Ovary (tissue), 9 donors: Measurements from ENCODE around the gene RBBP7. TPM values are rescaled to one million over a fixed set of nuclear protein-coding genes. Genes with fewer than 3 reads are reported as not detected.

Source experiments
- DNase-seq, 5 donors: peaks; one replicate each; pipeline ENCODE4 v3.0.0-alpha.2; 2019 to 2020
- H3K27ac ChIP-seq, 2 donors: fragments of 200-600 bp; one replicate each; pipeline versions ENCODE4 v1.5.1 to v1.8.0; 2019 to 2022
- H3K27me3 ChIP-seq: fragments of 200-600 bp; one replicate; pipeline ENCODE4 v1.8.0; 2022
- H3K36me3 ChIP-seq: fragments of 200-600 bp; sonication (generic); one replicate; pipeline ENCODE4 v1.5.1; 2019
- H3K4me1 ChIP-seq: one replicate; pipeline ENCODE4 v1.8.1; 2013; ENCODE audit warnings: mild to moderate bottlenecking, moderate library complexity; ENCODE audit not compliant: insufficient read depth
- H3K4me3 ChIP-seq: fragments of 200-600 bp; sonication (generic); one replicate; pipeline ENCODE4 v1.5.1; 2017
- H3K9me3 ChIP-seq, 2 donors: fragments of 200-600 bp in 1 of 2; sonication (generic) in 1 of 2; one replicate each; pipeline versions ENCODE4 v1.5.1 to v1.8.1; 2013 to 2019; ENCODE audit warnings: mild to moderate bottlenecking in 1 of 2, moderate library complexity in 1 of 2
- EP300 ChIP-seq: sonication (generic); formaldehyde crosslinking; IDR thresholded peaks from one replicate; pipeline ENCODE4 v1.6.1; 2017; ENCODE audit warnings: antibody characterized with exemption
- POLR2A ChIP-seq: fragments of 450-650 bp; IDR thresholded peaks from one replicate; pipeline ENCODE4 v1.6.1; 2017; ENCODE audit warnings: antibody characterized with exemption, mild to moderate bottlenecking, moderate library complexity
- WGBS, 3 donors: extraction: QIAGEN DNeasy Blood & Tissue Kit in 1 of 3; methylation state at CpG; one replicate each; pipeline versions ENCODE4 v1.1.5 to v1.1.7; 2013 to 2017; 5-methylcytosine and 5-hydroxymethylcytosine counted together
- intact Hi-C, 4 donors: fragments of 100-400 bp; cut with DNase I; formaldehyde crosslinking; loops; one replicate each; pipeline versions ENCODE4 v1.11.0 to v1.15.1; 2022 to 2023
- polyA plus RNA-seq, 2 donors: library from polyadenylated mRNA; stranded (reverse); fragments of 200-250 nt in 1 of 2; fragments of 350-450 nt in 1 of 2; fragmentation: Illumina TruSeq in 1 of 2; extraction: RNeasy Lipid Tissue Mini Kit (QIAGEN cat#74804) in 1 of 2; gene quantifications; one replicate each; pipeline ENCODE4 v1.2.3, GENCODE V29; 2013 to 2014
- total RNA-seq, 7 donors: library from RNA; depleted of rRNA in 2 of 7; stranded (reverse); fragments of >200 nt in 2 of 7; fragmentation: NEBNext Ultra II Directional in 3 of 7; extraction: Animal tissue kit (Norgen Biotek cat#: 25700) in 3 of 7; gene quantifications; one replicate each; pipeline versions ENCODE4 v1.1.0 to v1.2.4, GENCODE V29; 2016 to 2023
- TF ChIP-seq, protein P1 (sequence below), 3 donors: fragments of 450-650 bp in 2 of 3; fragments of 200-600 bp in 1 of 3; IDR thresholded peaks; one replicate each; pipeline versions ENCODE4 v1.5.1 to v1.8.0; 2016 to 2022; ENCODE audit warnings: antibody characterized with exemption in 3 of 3, mild to moderate bottlenecking in 1 of 3
- donor health status: DM: no; HTN: no; CAD: no; lungs with moderate emphysema.
- donor health status: DM: no; HTN: no; CAD: no.
- donor health status: Bipolar disorder and iron deficiency.
- donor health status: DM: yes; HTN: yes; CAD: no.
- donor health status: DM: no; HTN: no; CAD: no.
- donor health status: DM: yes; HTN: yes; CAD: no.

RBBP7 gene
- total and polyA plus RNA-seq, 9 donors, result 101 to 258 (median 188) TPM

DNA sequence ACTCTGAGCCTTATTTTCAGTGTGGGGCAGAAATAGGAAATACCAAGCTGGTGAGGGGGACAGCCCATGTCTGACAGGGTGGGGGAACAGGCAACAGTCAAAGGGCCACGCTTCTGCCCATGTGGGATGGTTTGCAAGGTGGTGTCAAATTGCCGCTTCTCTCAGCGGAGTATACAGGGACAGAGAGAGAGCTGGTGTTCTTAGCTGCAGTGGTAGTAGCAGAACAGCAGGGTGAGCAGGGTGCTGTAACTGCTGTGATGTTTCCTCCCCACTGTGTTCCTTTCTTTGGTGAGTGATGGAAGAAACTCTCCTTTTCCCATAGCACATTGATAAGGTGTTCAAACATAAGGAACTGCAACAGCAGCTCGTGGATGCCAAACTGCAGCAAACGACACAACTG is 37.9 kb downstream of the RBBP7 start:
- Histone ChIP-seq H3K9me3 (no peaks in the 10 kb centered on the region), H3K27me3 (no peaks in the 10 kb centered on the region), H3K4me3 (no peak overlapping the region), H3K4me1 (no peaks in the 10 kb centered on the region), H3K27ac (peak overlapping the region in 1 of 2 donors; percentile 5), H3K36me3 (no peaks in the 10 kb centered on the region)
- intact Hi-C loops, result no loop called here
- DNase-seq, result no peak
- TF ChIP-seq POLR2A, result no peak
- TF ChIP-seq EP300, result no peak
- TF ChIP-seq, protein P1, sequence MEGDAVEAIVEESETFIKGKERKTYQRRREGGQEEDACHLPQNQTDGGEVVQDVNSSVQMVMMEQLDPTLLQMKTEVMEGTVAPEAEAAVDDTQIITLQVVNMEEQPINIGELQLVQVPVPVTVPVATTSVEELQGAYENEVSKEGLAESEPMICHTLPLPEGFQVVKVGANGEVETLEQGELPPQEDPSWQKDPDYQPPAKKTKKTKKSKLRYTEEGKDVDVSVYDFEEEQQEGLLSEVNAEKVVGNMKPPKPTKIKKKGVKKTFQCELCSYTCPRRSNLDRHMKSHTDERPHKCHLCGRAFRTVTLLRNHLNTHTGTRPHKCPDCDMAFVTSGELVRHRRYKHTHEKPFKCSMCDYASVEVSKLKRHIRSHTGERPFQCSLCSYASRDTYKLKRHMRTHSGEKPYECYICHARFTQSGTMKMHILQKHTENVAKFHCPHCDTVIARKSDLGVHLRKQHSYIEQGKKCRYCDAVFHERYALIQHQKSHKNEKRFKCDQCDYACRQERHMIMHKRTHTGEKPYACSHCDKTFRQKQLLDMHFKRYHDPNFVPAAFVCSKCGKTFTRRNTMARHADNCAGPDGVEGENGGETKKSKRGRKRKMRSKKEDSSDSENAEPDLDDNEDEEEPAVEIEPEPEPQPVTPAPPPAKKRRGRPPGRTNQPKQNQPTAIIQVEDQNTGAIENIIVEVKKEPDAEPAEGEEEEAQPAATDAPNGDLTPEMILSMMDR (IDR thresholded peaks at IDR 0.05), result no peak
- 68 to 74% (median 73%) methylated on average over 5 of the region's 5 CpGs for WGBS, 3 donors

DNA sequence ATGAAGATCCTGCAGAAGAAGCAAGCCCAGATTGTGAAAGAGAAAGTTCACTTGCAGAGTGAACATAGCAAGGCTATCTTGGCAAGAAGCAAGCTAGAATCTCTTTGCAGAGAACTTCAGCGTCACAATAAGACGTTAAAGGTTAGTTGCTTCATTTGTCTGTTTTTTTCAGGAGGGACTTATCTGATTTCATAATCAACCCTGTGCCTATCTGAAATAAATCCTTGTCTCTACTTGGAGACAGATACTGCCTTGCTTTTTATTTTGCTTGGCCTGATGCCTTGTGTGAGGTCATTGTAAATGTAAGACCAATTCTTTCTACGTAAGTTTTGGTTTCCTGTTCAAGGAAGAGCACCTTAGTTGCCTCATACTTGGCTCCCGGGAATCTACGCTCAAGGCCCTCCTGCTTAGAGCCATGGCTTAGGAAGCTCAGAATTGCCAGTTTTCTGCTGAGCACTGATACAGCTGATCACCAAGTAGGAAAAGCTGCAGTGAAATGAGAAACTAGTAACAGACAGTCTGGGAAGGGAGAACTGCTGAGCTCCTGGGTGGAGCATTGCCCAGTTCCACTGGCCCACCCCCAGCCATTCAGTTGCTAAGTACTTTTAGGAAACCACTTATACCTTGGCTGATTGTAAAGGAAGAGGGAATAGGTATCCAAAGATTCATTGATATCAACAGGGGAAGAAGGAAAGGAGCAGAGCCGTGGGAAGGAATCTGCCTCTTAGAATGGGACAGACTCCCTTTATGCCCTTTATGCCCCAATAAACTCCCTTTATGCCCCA is 41.8 kb downstream of the RBBP7 start:
- intact Hi-C loops, result no loop called here
- Histone ChIP-seq H3K9me3 (no peaks in the 10 kb centered on the region), H3K36me3 (no peaks in the 10 kb centered on the region), H3K27ac (peak overlapping the region in 1 of 2 donors; percentile 68), H3K4me3 (no peak overlapping the region), H3K27me3 (no peaks in the 10 kb centered on the region), H3K4me1 (no peaks in the 10 kb centered on the region)
- peak in 3 of 5 donors; percentile 40 to 76 (median 64) for DNase-seq
- WGBS, 3 donors, result 52 to 73% (median 57%) methylated on average over 6 of the region's 6 CpGs
- no peak for TF ChIP-seq EP300
- TF ChIP-seq, protein P1 (IDR thresholded peaks at IDR 0.05), result no peak
- no peak for TF ChIP-seq POLR2A

DNA sequence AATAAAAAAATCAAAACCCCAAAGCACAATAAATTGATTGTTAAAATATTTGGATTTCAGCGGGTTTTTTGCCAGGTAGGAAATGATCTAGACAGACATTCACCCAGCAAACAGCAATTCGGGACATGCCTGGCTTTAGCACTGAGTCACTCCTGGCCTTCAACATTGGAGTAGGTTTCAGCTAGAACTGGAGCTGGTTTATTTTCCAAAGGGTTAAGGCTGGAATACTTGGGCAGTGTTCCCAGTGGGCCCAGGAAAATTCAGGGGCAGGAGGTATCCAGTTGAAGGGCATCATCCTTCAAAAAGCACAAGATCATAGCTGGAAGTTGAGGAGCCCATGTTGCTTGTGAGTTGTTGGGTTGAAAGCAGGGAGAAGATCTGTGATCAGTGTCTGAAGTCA is 42.9 kb downstream of the RBBP7 start:
- H3K36me3 ChIP-seq, result no peaks in the 10 kb centered on the region
- 84 to 87% (median 85%) methylated on average over 2 of the region's 2 CpGs for WGBS, 3 donors
- no peak for TF ChIP-seq POLR2A
- no peak for TF ChIP-seq EP300
- TF ChIP-seq, protein P1 (IDR thresholded peaks at IDR 0.05), result no peak
- peak overlapping the region in 1 of 2 donors; percentile 42 for H3K27ac ChIP-seq
- no peaks in the 10 kb centered on the region for H3K4me1 ChIP-seq
- intact Hi-C loops, result no loop called here
- no peaks in the 10 kb centered on the region for H3K27me3 ChIP-seq
- no peak for DNase-seq
- H3K4me3 ChIP-seq, result no peak overlapping the region
- H3K9me3 ChIP-seq, result no peaks in the 10 kb centered on the region

DNA sequence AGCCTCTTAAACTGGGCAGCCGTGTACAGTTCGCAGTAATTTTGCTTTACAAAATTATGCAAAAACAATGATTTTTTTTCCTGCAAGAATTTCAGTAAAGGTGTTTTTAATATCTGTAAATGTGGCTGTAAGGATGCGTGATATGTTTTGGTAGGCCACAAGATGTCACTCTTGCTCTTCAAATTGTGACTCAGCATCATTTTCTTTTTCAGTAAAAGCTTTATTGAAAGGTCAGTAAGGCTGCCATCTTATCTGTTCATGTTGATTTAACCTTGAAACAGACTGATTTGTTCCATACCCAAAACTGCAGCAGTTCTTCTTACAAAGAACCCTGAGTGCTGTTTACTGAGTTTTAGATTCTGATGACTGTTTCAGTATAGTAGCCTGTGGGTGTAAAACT is 44.0 kb downstream of the RBBP7 start:
- Histone ChIP-seq H3K27me3 (no peaks in the 10 kb centered on the region), H3K4me1 (no peaks in the 10 kb centered on the region), H3K9me3 (no peaks in the 10 kb centered on the region), H3K27ac (peak overlapping the region in 1 of 2 donors; percentile 42), H3K36me3 (no peaks in the 10 kb centered on the region), H3K4me3 (no peak overlapping the region)
- WGBS, 3 donors, result 35 to 54% (median 52%) methylated on average over 3 of the region's 3 CpGs
- DNase-seq, result no peak
- TF ChIP-seq, protein P1 (IDR thresholded peaks at IDR 0.05), result peak; percentile 15 to 72 (median 52)
- no peak for TF ChIP-seq EP300
- TF ChIP-seq POLR2A, result no peak
- intact Hi-C loops, result no loop called here
